Measurements from ENCODE around the gene C16orf74. TPM values are rescaled to one million over a fixed set of nuclear protein-coding genes. Genes with fewer than 3 reads are reported as not detected.

The C16orf74 gene
- total and polyA plus RNA-seq, 2 of the 8 experiments (the other 6 are each of a cell fraction or from before 2014, with no cell fraction given) = 7.3 to 9.3 TPM

- TF ChIP-seq TAF7 (optimal IDR thresholded peaks at IDR 0.05; ENCODE audit: borderline replicate concordance, low read depth, low read length) = peak; percentile 11
- no peak for TF ChIP-seq KDM1A (IDR thresholded peaks at IDR 0.05; ENCODE audit: borderline replicate concordance, low read length)
- TF ChIP-seq SIRT6 (IDR thresholded peaks at IDR 0.05; ENCODE audit: low read length) = no peak
- TF ChIP-seq POLR2A (IDR thresholded peaks at IDR 0.05; ENCODE audit: control extremely low read depth in 1 of 2, low read depth in 2 of 2, low read length in 2 of 2) = peak in 1 of 2 experiments; percentile 74; a peak in 2 of 3 replicates
- TF ChIP-seq SP1 (IDR thresholded peaks at IDR 0.05; ENCODE audit: low read depth, low read length) = peak; percentile 82; the same call in 1 of the 2 replicates
- TF ChIP-seq SIN3A (conservative IDR thresholded peaks at IDR 0.05 in 1 of 2, IDR thresholded peaks at IDR 0.05 in 1 of 2; ENCODE audit: low read depth in 1 of 2, low read length in 2 of 2) = no peak; a peak in 1 of 4 replicates
- no peak for TF ChIP-seq FOSL1 (IDR thresholded peaks at IDR 0.05; ENCODE audit: insufficient read depth, low read depth, low read length)
- no peak for TF ChIP-seq EZH2 (IDR thresholded peaks at IDR 0.05; ENCODE audit: low read depth, low read length, severe bottlenecking)
- TF ChIP-seq E2F6 (IDR thresholded peaks at IDR 0.05) = peak; percentile 99
- no peak for TF ChIP-seq CREB1 (IDR thresholded peaks at IDR 0.05)
- no peak for TF ChIP-seq RAD21 (IDR thresholded peaks at IDR 0.05 in 1 of 2, conservative IDR thresholded peaks at IDR 0.05 in 1 of 2; ENCODE audit: low read depth in 2 of 2, low read length in 2 of 2)
- TF ChIP-seq TBP (IDR thresholded peaks at IDR 0.05; ENCODE audit: low read depth, low read length) = peak; percentile 43; the same call in 1 of the 2 replicates
- TF ChIP-seq PHF8 (conservative IDR thresholded peaks at IDR 0.05; ENCODE audit: low read depth, low read length) = peak; percentile 86
- TF ChIP-seq TCF12 (IDR thresholded peaks at IDR 0.05; ENCODE audit: low read depth, low read length) = no peak
- no peak for TF ChIP-seq JUN (IDR thresholded peaks at IDR 0.05; ENCODE audit: low read depth, low read length)
Measured at GRCh38 chr16:85688586-85689284, 62.2 kb downstream of the C16orf74 start, which contains the start of gene GINS2 (continued).
